Measurements from ENCODE around the gene ATP9A.
"Not testable (repeated sequence)": the region's sequence is repeated elsewhere in the genome, so short reads cannot be mapped to it uniquely, and the experiment has no call there.

ATP9A gene

GRCh38 chr20:51750037-51750769, 18.0 kb downstream of the ATP9A start:
- no peak for DNase-seq

GRCh38 chr20:51749674-51750036, 18.5 kb downstream of the ATP9A start:
- DNase-seq, result no peak

DNA sequence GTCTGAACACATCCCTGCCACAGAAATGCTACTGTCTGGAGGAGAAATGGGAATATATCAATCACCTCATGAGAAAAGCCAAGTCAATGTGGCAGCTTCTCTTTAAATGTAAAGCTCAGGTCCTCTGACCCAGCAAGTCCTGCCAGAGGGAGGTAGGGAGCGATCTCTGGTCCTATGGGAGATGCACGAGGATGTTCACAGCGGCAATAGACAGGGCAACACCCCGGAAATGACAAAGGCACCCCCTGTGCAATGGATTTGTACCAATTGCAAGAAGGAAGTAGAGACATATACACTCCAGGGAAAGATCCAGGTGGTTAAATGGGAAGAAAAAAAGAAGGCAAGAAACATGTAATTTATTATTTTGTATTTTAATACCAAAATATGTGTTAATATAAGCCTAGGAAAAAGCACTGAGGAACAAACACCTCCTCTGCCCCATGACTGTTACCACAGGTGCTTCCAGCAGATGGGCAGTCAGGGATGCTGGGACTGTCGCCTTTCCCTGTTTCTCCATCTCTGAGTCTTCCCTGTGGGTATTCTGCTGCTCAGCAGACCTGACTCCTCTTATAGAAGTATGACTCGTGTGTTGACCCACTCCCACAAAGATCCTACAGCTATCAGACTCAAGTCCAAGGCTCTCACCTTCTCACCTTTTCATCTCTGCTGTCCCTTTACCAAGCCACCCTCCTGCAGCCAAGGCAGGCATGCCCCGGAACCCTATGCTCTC, 20.8 kb downstream of the ATP9A start:
- no peak for DNase-seq

- DNase-seq, result no peak
Observed at GRCh38 chr20:51745804-51746203, 22.4 kb downstream of the ATP9A start.

GRCh38 chr20:51740838-51741237, 27.4 kb downstream of the ATP9A start:
- DNase-seq, result no peak

- DNase-seq, result not testable (repeated sequence)
Observed at GRCh38 chr20:51740308-51740707, 27.9 kb downstream of the ATP9A start.

DNA sequence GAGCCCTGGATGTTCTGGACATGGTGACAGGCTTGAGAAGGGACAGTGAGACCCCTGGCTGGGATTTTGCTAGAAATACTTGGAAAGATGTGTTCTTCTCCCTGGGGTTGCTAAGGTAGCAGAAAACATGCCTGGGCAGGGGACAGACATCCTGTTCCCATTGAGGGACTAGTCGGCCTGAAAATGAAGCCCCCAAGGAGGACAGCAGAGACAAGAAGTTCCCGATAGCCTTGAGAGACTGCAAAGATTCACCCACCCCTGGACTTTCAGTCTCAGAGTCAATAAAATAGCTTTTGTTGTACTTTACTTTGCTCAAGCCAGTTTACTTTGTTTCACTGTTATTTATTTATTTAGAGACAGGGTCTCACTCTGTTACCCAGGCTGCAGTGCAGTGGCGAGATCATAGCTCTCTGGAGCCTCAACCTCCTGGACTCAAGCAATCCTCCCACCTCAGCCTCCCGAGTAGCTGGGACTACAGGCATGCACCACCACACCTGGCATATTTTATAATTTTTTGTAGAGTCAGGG, 28.4 kb downstream of the ATP9A start:
- DNase-seq, result no peak

DNA sequence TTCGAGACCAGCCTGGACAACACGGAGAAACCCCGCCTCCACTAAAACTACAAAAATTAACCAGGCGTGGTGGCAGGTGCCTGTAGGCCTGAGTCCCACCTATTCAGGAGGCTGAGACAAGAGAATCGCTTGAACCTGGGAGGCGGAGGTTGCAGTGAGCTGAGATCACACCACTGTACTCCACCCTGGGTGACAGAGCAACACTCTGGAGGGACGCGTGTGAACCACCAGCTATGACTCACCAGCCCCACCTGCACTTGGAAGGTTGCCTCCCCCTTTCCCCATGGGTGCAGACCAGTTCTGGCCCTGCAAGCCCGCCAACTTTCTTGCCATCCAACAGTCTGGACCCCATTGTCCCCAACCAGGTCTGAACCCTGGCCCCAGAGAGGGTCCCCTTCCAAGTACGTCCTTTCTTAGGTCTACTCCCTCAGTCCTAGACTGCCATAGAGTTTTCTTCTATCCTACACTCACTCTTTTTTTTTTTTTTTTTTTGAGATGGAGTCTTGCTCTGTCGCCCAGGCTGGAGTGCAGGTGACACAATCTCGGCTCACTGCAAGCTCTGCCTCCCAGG, 29.2 kb downstream of the ATP9A start:
- no peak for DNase-seq

- not testable (repeated sequence) for DNase-seq
Observed at GRCh38 chr20:51738261-51738660, 29.9 kb downstream of the ATP9A start.

GRCh38 chr20:51736947-51737346, 31.2 kb downstream of the ATP9A start:
- DNase-seq, result no peak

DNA sequence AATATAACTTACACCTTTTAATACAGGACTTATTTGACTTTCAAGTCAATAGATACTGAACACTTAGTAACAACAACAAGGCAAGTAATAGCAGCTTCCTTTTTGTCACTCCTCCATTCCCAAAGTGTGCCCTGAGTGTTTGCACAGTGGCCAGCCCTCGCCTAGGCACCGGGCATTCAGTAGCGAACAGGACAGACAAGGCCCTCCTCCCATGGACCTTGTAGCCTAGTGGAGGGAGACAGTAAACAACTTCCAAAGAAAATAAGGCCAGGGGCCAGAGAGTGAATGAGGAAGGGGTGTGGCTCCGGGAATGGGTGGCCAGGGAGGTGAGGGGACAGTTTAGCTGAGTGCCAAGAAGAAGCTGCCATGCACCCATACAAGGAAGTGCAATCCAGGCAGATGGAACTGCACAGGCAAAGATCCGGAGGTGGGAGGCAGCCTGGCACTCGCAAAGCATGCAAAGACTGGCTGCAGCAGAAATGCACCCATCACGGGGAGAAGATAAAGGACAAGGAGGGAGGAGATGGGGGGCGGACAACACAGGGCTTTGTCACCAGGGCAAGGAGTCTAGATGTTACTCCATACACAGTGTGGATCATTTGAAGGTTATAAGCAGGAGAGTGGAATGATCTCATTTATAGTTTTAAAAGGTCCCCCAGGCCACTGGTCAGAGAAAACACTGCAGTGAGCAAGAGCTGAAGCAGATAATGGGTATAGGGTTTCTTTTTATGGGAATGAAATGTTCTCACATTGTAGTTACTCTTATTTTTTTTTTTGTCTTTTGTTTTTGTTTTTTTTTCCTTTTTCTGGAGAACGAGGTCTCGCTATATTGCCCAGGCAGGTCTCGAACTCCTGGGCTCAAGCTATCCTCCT, 32.2 kb downstream of the ATP9A start:
- no peak for DNase-seq

GRCh38 chr20:51734876-51735720, 33.1 kb downstream of the ATP9A start:
- DNase-seq, result no peak

DNA sequence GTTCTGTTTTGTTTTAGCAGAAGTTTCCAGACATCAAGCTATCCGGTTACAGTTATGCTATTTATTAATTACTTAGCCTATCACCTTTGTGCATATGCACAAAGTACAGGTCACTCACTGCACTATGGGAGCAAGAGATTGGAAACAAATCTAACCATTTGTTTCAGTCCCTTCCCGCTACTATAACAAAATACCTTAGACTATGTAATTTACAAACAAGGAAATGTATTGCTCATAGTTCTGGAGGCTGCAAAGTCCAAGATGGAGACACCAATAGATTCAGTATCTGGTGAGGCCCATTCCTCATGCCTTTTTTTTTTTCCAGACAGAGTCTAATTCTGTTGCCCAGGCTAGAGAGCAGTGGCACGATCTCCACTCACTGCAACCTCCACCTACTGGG, 35.1 kb downstream of the ATP9A start:
- DNase-seq, result no peak

DNA sequence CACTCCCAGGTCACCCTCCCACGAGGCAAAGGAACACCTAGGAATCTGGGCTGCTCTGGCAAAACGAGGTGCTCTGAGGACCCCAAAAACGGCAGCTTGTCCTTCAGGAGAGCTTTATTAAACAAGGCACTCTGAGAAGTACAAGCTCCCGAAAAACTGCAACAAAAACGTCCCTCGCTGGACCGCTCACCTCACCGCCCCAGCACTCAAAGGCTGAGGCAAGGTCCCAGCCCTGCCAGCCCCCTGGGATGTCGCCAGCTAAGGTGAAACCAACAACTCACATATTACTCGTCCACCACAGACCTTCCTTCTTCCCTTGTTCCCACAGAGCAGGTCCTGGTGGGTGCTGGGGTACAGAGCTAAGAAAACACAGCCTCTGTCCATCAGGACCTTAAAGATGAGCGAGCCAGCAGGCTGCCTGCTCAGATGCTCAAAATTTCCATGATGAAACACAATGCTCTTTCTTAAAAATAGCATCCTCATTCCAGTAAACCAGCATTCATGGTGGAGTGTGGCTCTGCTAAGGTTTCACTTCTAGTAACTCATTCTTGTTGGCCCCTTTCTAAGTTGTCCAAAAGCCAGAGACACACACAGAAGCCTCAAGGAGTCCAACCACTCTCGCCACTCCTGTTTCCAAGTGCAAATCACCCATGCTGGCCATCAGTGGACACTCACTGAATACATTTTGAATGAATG, 35.9 kb downstream of the ATP9A start:
- no peak for DNase-seq

DNA sequence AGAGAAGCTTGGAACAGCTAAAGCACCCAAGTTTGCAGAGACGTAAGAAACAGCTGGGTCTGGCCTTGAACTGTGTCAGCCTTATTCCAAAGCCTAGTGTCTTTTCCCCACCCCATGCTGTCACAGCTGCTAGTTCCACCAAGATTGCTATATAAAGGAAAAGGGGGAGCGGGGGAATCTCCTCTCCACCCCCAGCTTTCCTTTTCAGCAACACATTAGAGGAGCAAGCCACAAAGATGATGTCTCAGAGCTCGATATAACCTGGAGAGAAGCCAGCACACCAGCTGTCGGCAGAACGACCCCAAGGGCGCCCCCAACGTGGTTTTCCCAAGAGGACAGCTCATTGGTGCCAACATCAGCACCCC, 36.5 kb downstream of the ATP9A start:
- peak; percentile 79 for DNase-seq

DNA sequence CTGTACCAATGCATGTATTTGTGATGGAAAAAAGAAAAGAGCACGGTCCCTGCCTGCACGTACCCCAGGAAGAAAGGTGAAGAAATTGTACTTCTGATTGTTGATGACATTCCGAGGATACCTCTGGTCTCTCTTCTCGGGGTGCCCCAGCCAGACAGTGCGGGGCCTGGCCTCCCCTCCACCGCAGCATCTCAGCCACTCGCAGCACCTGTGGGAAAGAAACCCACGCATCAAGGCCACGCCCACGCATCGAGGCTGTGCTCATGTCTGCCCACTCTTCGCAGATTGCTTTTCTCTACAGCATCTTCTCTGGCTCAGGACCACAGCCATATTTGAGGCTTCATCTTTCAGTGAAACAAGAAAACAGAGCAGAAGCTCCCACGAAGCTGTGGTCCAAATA, 38.4 kb downstream of the ATP9A start:
- no peak for DNase-seq

GRCh38 chr20:51728737-51729136, 39.5 kb downstream of the ATP9A start:
- DNase-seq, result no peak

GRCh38 chr20:51727872-51728271, 40.3 kb downstream of the ATP9A start:
- no peak for DNase-seq

- DNase-seq, result no peak
Observed at GRCh38 chr20:51725584-51726176, 42.5 kb downstream of the ATP9A start.

- not testable (repeated sequence) for DNase-seq
Observed at GRCh38 chr20:51723026-51723425, 45.2 kb downstream of the ATP9A start.

GRCh38 chr20:51722246-51722645, 45.9 kb downstream of the ATP9A start:
- not testable (repeated sequence) for DNase-seq
